ENCODE results near the gene CLSTN2. TPM values are rescaled to one million over a fixed set of nuclear protein-coding genes. Genes with fewer than 3 reads are reported as not detected.

The CLSTN2 gene
- total and polyA plus RNA-seq, 2 of the 13 experiments (the other 11 are each of a cell fraction or from before 2014, with no cell fraction given): not detected

- TF ChIP-seq ZNF362 (CRISPR knock-in tag; IDR thresholded peaks at IDR 0.05; ENCODE audit: borderline replicate concordance) (no peak), CREB1 (IDR thresholded peaks at IDR 0.05) (no peak), CREB1 (CRISPR knock-in tag; IDR thresholded peaks at IDR 0.05) (no peak)
These were observed 691.9 kb downstream of the CLSTN2 start (continued) for GRCh38 chr3:140626856-140627255.

Small RNA genes within 50 kb of the gene (small RNA-seq; reads per million reads assigned to genes)
- gene AC048346.1 (ENCODE audit: insufficient read depth in 2 of 3, insufficient read length in 3 of 3, low read depth in 2 of 3, low replicate concordance in 1 of 3): 0 reads per million in 3 experiments
